Tibial nerve (tissue), 4 donors: ENCODE measurements around the gene CGNL1.

Source experiments
- EP300 ChIP-seq, 2 donors: sonication (generic); formaldehyde crosslinking; IDR thresholded peaks; one replicate each; pipeline ENCODE4 v1.6.1; 2017; ENCODE audit warnings: antibody characterized with exemption in 2 of 2, mild to moderate bottlenecking in 1 of 2
- POLR2A ChIP-seq, 2 donors: fragments of 450-650 bp; IDR thresholded peaks; one replicate each; pipeline ENCODE4 v1.6.1; 2017; ENCODE audit warnings: antibody characterized with exemption in 2 of 2, mild to moderate bottlenecking in 2 of 2, moderate library complexity in 2 of 2
- TF ChIP-seq, protein P1 (sequence below), 5 experiments: fragments of 200-600 bp in 3 of 5; fragments of 450-650 bp in 2 of 5; sonication (generic) in 3 of 5; IDR thresholded peaks; one replicate each; pipeline ENCODE4 v1.5.1; 2016 to 2019; ENCODE audit warnings: antibody characterized with exemption in 5 of 5, mild to moderate bottlenecking in 3 of 5, moderate library complexity in 2 of 5

DNA sequence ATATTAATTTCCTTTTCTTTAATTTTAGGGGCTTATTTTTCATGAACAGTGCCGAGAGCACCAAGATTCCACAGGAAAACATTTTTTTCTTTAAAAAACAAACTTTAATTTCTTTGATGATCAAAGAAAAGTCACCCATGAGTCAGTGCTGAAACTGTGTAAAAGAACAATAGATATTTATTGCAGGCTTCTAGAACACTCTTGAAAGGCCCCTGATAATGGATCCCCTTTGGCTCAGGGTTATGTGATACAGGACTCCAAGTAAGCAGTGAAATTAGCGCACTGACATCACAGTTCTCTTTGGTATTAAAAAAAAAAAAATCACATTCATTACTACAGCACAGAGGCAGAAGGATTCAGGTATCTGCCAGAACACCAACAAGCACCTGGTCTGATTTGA lies 149.3 kb downstream of the CGNL1 start:
- TF ChIP-seq, protein P1, sequence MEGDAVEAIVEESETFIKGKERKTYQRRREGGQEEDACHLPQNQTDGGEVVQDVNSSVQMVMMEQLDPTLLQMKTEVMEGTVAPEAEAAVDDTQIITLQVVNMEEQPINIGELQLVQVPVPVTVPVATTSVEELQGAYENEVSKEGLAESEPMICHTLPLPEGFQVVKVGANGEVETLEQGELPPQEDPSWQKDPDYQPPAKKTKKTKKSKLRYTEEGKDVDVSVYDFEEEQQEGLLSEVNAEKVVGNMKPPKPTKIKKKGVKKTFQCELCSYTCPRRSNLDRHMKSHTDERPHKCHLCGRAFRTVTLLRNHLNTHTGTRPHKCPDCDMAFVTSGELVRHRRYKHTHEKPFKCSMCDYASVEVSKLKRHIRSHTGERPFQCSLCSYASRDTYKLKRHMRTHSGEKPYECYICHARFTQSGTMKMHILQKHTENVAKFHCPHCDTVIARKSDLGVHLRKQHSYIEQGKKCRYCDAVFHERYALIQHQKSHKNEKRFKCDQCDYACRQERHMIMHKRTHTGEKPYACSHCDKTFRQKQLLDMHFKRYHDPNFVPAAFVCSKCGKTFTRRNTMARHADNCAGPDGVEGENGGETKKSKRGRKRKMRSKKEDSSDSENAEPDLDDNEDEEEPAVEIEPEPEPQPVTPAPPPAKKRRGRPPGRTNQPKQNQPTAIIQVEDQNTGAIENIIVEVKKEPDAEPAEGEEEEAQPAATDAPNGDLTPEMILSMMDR (IDR thresholded peaks at IDR 0.05) = no peak
- TF ChIP-seq EP300 (IDR thresholded peaks at IDR 0.05) (no peak), POLR2A (IDR thresholded peaks at IDR 0.05) (no peak)
